KOPT-K1 (cell line): ENCODE measurements around the gene RNF150.

Experiments used
- H3K27ac ChIP-seq: fragments of 200-600 bp; sonication (generic); 2 replicates; pipeline ENCODE4 v1.5.1; 2016; ENCODE audit warnings: antibody characterized with exemption, mild to moderate bottlenecking, low read depth, low read length; ENCODE audit not compliant: poor library complexity, severe bottlenecking
- H3K36me3 ChIP-seq: fragments of 200-600 bp; sonication (generic); 2 replicates; pipeline ENCODE4 v1.5.1; 2017; ENCODE audit warnings: antibody characterized with exemption, mild to moderate bottlenecking, low read length, moderate library complexity; ENCODE audit not compliant: insufficient read depth
- H3K9me3 ChIP-seq: fragments of 200-600 bp; sonication (generic); 2 replicates; pipeline ENCODE4 v1.5.1; 2017; ENCODE audit warnings: antibody characterized with exemption, low read length, mild to moderate bottlenecking; ENCODE audit not compliant: insufficient read depth, poor library complexity, severe bottlenecking

RNF150 gene

DNA sequence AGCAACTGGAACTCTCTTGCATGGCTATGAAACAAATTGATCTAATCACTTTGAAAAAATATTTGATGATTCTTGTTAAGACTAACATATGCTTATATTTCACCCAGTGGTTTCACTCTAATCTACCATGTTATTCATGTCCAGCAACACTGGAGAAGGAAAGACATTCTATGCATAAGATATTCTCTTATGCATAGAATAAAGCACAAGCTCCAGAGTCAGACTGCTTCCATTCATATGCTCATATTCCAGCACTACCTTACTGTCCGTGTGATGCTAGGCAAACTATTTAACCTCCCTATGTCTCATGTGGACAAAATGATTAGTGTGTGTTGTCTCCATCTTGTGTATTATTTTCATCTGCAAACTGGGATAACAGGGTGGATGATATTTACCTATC lies 124.1 kb downstream of the RNF150 start:
- Histone ChIP-seq H3K27ac (no peak overlapping the region), H3K9me3 (no peaks in the 10 kb centered on the region), H3K36me3 (no peaks in the 10 kb centered on the region)

DNA sequence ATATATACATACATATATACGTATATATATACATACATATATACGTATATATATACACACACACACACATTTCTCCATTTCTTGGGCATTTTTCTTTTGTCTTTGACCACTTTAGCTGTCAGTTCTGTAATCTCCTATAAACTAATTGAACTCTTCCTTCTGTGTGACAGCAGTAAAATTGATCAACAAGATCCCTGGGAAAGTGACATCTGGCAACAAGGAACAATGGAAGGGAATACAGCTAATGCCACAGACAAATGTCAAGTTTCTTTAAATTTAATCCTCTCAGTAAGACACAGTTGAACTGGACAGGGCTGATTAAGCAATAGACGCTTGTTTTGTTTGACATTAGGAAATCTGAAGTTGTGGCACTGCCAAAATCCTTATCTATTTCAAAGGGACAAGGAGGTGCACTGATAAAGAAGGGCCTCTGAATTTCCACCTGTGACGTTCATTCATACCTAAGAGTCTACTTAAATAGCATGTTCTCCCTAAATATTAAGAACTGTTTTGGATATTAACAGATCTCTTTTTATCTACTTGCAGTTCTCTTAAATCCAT lies 126.9 kb downstream of the RNF150 start:
- no peak overlapping the region for H3K27ac ChIP-seq
- no peaks in the 10 kb centered on the region for H3K9me3 ChIP-seq
- H3K36me3 ChIP-seq = no peaks in the 10 kb centered on the region

DNA sequence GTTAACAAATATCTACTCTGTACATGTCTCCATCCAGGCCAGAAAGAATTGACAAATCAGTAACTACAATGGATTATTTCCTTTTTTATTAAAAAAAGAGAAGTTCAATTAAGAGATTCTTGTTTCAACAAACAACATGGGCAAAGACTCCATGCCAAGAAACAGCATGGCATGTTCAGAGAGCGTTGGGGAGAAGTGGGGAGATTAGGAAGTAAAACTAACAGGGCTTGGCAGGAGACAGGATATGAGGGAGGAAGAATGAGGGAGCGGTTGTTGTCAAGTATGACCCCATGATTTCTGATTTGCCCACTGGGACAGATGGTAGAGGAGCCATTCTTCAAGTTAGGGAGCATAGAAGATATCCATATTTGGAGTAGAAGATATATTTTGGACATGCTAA lies 128.4 kb downstream of the RNF150 start:
- no peaks in the 10 kb centered on the region for H3K9me3 ChIP-seq
- no peaks in the 10 kb centered on the region for H3K36me3 ChIP-seq
- no peak overlapping the region for H3K27ac ChIP-seq

DNA sequence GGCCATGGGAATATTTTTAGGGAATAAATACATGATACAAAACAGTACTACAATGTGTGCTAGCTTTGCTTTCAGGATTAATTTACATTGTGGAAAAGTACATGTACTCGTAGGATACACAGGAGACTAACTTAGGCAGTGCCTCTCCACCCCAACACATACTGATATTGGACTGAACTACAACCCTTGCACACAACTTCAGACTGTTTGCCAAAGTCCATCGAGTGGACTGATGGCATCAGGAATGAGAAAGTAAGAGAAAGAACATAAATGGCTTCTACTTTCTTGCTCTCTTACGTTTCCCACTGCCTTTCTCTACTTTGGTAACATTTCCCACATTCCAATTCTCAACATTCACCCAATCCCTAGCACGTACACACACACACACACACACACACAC lies 130.1 kb downstream of the RNF150 start:
- H3K27ac ChIP-seq = no peak overlapping the region
- no peaks in the 10 kb centered on the region for H3K9me3 ChIP-seq
- no peaks in the 10 kb centered on the region for H3K36me3 ChIP-seq

DNA sequence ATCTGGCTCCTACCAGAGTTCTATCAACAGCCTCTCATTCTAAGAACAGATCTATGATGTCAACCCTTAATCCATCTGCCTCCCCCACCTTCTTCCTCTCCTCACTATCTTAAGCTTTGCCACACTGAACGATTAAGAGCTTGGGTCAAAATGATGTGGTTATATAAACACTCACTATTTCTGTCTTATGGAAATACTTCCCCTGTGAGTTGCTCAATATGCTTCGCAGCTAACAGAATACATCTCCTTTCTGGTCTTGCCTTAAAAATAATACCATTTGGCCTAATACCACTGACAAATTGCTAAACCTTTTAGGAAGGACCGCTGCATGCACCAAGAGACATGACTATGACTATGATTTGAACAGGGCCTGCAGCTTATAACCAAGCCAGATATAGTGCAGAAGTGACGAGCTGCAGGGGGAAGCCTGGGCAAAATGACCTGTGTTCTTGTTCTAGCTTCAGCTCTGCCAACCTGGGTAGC lies 130.9 kb downstream of the RNF150 start:
- H3K9me3 ChIP-seq = no peaks in the 10 kb centered on the region
- no peaks in the 10 kb centered on the region for H3K36me3 ChIP-seq
- H3K27ac ChIP-seq = no peak overlapping the region

DNA sequence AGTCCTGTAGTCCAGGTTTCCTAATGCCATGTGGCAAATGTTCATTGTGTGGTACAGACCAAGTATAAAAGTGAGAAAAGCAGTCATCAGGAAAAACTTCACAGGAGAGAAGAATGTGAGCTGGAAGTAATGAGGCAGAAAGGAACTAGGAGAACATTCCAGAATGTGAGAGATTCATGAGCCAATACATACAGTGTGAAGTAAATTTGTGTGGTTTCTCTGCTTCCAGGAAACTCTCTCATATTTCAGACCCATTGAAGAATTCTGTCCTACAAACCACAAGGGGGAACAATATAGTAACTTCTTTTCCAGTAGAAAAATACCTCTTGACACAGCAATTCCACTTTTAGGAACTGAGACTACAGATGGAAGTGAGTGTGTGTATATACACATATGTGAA lies 136.5 kb downstream of the RNF150 start:
- Histone ChIP-seq H3K27ac (no peak overlapping the region), H3K9me3 (no peaks in the 10 kb centered on the region), H3K36me3 (no peaks in the 10 kb centered on the region)

DNA sequence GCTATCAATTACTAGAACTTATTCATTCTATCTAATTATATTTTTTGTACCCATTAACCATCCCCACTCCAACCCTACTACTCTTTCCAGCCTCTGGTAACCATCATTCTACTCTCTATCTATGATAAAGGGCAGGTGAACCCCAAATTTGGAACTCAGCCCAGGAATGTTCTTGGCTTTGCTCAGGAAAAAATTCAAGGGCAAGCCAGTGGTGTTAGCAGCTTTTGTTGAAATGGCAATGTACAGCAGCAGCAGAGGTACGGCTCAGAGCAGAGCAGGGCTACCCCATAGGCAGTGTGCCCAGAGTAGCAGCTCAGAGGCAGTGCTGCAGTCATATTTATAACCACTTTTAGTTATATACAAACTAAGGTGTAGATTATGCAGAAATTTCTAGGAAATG lies 138.2 kb downstream of the RNF150 start:
- Histone ChIP-seq H3K9me3 (no peaks in the 10 kb centered on the region), H3K27ac (no peak overlapping the region), H3K36me3 (no peaks in the 10 kb centered on the region)

DNA sequence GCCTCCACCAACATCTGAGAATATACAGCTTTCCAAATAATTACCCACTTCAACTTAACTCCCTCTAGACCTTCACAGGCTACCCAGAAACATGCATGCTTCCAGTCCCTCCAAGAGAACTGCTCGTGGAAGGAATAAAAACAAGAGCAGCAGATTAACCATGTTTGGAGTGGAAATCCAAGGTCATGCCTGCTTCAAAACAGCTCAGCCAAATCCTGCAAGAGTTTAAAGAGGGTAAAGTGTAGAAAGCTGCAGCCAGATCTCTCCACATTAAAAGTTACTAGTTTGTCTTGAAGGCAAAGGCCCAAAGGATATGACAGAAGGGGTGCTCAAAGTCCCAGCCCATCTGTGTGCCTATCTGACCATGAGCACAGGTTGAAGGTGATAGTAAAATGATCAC lies 139.3 kb downstream of the RNF150 start:
- Histone ChIP-seq H3K9me3 (no peaks in the 10 kb centered on the region), H3K36me3 (no peaks in the 10 kb centered on the region)

DNA sequence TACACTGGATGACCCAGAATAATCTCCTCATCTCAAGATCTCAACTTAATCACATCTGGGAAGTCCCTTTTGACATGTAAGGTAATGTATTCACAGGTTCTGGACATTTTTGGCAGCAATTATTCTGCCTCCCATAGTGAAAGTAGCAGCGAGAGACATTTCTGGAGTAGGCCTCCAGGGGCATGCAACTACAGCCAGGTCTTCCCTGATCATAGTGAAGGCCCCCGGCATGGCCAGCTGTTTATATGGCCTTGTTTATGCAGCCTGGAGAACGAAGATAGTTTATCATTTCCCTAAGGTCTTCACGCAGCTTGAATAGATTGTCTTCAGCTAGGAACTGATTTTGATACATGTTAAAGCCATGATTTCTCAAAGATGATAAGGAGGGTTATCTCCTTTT lies 139.9 kb downstream of the RNF150 start:
- Histone ChIP-seq H3K36me3 (no peaks in the 10 kb centered on the region), H3K27ac (no peak overlapping the region), H3K9me3 (no peaks in the 10 kb centered on the region)

More for the DNA sequence above, 139.3 kb downstream of the RNF150 start:
- H3K27ac ChIP-seq = no peak overlapping the region

DNA sequence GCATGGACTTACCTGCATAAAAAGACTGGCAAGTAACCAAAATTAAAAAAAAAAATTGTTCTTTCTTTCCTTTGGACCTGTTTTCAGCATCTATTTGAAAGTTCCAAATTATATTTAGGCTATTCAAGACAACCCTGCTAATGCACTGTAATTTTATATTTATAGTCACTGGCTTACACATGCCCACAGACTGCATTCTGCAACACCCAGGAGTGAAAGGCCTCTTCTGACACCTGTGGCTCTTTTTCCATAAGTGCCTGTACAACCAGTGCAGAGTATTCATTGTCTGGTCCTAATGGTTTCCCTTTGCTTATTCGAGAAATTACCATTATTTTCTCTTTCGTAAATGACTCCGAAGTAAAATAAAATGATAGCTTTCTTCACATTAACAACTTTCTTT lies 143.3 kb downstream of the RNF150 start:
- no peaks in the 10 kb centered on the region for H3K9me3 ChIP-seq
- no peaks in the 10 kb centered on the region for H3K36me3 ChIP-seq
- no peak overlapping the region for H3K27ac ChIP-seq

DNA sequence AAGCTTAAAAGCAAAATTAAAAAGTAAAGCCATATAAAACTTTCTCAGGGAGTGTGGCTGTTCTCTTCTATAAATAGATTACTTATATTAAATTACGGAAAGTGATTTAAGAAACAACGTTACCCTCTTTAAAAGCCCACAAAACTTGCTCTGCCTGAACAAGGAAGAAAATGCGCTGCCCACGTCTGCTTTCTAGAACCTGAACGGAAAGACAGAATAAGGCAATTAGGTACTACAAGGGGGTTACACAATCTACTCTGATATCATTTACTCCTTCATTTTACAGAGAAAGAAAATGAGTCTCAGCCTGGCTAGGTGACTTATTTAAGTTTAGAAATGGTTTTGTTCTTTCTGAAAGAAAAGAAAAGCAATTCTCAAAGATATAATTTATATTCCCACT lies 147.2 kb downstream of the RNF150 start:
- H3K27ac ChIP-seq = no peak overlapping the region
- H3K36me3 ChIP-seq = no peaks in the 10 kb centered on the region
- H3K9me3 ChIP-seq = no peaks in the 10 kb centered on the region

DNA sequence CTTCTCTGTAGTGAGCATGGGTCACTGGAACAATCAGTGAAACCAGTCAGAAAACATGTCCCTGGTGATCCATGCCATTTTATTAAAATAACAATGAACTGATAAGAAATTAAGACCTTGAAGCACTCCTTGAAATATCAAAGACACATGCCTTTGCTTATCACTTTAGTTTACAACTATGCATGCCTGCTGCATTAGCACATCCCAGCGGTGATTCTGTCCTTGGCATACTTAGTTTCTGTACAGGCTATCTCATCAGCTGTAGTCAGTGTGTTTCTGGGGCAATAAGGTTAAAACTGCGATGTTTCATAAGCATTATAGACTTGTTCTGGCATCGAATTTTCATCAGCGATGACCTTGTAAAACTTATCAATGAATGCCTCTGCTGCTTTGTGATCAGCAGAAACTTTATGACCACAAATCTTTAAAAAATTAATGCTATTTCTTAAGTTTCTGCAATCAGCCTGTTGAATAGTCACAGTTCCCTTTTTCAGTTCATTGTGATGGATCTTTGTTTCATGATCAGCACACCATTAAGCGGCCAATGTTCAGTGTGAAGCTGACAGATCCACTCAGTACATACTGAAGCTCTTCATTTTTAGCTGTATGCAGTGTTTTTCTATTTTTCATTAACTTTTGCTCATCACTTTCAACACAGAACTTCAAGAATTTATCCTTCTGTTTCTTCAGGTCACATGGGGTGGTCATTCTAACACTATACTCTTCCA lies 150.5 kb downstream of the RNF150 start:
- Histone ChIP-seq H3K27ac (no peak overlapping the region), H3K9me3 (no peaks in the 10 kb centered on the region)

DNA sequence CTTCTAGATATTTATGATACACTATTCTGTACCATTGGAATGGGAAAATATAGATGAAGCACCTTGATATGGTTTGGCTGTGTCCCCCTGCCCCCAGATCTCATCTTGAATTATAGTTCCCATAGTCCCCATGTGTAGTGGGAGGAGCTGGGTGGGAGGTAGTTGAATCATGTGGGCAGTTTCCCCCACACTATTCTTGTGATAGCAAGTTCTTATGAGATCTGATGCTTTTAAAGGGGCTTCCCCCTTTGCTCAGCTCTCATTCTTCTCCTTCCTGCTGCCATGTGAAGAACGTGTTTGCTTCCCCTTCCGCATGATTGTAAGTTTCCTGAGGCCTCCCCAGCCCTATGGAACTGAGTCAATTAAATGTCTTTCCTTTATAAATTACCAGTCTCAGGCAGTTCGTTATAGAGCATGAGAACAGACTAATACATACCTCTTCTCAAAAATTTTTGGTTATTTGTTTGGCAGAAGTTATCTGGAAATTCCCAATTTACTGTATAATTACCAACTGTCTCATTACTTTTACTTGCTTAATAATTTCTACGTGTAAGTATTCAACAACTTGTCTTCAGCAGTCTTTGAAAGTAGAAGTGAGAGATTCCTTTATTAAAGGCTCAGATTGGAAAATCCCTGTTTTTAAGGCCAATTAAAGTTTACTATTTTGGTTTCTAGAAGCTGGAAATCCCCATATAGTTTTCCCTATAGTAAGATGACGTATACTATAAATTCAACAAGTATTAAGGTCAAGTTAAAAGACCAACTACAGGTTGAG lies 152.7 kb downstream of the RNF150 start:
- Histone ChIP-seq H3K9me3 (no peaks in the 10 kb centered on the region), H3K36me3 (no peaks in the 10 kb centered on the region), H3K27ac (no peak overlapping the region)

More for the DNA sequence above, 150.5 kb downstream of the RNF150 start:
- no peaks in the 10 kb centered on the region for H3K36me3 ChIP-seq

DNA sequence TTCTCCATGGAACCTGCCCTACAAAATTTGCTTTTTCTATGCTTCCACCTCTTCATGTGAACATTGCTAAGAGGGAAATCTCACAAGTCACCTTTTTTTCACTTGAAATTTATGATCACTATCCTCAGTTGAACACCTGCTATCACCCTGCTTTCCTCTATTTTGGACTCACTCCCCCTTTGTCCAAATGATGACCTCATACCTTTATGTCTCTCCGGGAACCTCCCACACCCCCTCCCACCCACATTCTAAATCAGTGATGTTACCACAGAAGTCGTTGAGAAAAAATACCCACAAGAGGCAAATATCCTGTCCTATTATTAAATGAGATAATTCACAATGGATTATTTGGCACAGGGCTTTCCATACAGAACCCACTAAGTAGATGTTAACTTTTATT lies 156.5 kb downstream of the RNF150 start:
- Histone ChIP-seq H3K9me3 (no peaks in the 10 kb centered on the region), H3K27ac (no peak overlapping the region), H3K36me3 (no peaks in the 10 kb centered on the region)

DNA sequence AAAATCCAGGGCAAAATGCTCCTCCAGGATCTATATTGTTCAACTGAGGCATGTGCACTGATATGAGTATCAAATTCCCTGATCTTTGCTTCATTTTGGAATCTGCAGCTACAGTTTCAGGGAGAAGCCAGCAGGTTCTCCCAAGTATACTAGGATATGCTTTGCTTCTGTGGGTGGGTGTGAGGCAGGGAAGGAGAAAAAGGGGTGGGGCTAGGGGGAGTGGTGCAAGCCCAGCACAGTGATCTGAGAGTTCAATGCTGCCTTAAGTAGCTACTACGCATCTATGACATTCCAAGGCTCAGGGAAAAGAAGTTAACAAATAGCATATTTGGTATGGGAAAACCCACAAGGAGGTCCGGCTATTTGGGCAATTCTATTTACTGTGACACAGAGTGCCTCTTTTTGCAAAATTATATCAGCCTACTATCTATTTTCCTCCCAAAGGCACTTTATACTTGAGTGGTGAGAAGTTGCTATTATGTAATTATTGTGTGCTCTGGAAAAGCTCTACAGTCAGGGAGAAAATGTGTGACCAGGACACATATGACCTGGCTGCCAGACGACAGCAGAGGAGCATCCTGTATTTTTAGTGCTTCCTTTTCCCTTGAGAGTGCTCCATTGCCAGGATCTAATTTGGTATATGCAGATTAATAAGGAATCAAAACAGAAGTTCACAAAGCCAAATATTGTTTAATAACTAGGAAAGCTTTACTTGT lies 162.0 kb downstream of the RNF150 start:
- H3K27ac ChIP-seq = no peak overlapping the region
- no peaks in the 10 kb centered on the region for H3K9me3 ChIP-seq

More for the DNA sequence above, 162.0 kb downstream of the RNF150 start:
- no peaks in the 10 kb centered on the region for H3K36me3 ChIP-seq
